Endothelial cell (in vitro differentiated cells): ENCODE data around the gene TEX19. TPM values are rescaled to one million over a fixed set of nuclear protein-coding genes. Genes with fewer than 3 reads are reported as not detected.
"Not testable (repeated sequence)": the region's sequence is repeated elsewhere in the genome, so short reads cannot be mapped to it uniquely, and the experiment has no call there.

ENCODE experiments used
- DNase-seq: peaks from one replicate; pipeline ENCODE4 v3.0.0; 2021; ENCODE audit warnings: low spot score
- H3K27ac Mint-ChIP-seq: one replicate; pipeline ENCODE4 v1.8.0; 2021; ENCODE audit warnings: mixed read lengths, inconsistent platforms; ENCODE audit not compliant: unreplicated experiment
- H3K27me3 Mint-ChIP-seq: one replicate; pipeline ENCODE4 v1.8.0; 2021; ENCODE audit warnings: mild to moderate bottlenecking, moderate library complexity, mixed read lengths, inconsistent platforms; ENCODE audit not compliant: unreplicated experiment
- H3K36me3 Mint-ChIP-seq: one replicate; pipeline ENCODE4 v1.8.0; 2021; ENCODE audit warnings: mild to moderate bottlenecking, low read depth, mixed read lengths, inconsistent platforms; ENCODE audit not compliant: unreplicated experiment
- H3K4me1 Mint-ChIP-seq: one replicate; pipeline ENCODE4 v1.8.0; 2021; ENCODE audit warnings: mild to moderate bottlenecking, mixed read lengths, inconsistent platforms; ENCODE audit not compliant: unreplicated experiment
- H3K4me3 Mint-ChIP-seq: one replicate; pipeline ENCODE4 v1.8.0; 2021; ENCODE audit warnings: mild to moderate bottlenecking, mixed read lengths, inconsistent platforms; ENCODE audit not compliant: unreplicated experiment
- H3K9me3 Mint-ChIP-seq: one replicate; pipeline ENCODE4 v1.8.0; 2021; ENCODE audit warnings: mixed read lengths, inconsistent platforms; ENCODE audit not compliant: unreplicated experiment
- total RNA-seq: library from RNA; stranded (reverse); fragmentation: NEBNext Ultra II Directional; extraction: Animal tissue kit (Norgen Biotek cat#: 25700); gene quantifications from one replicate; pipeline ENCODE4 v1.2.1, GENCODE V29; 2021; ENCODE audit not compliant: unreplicated experiment
- TF ChIP-seq, protein P1 (sequence below): fragments of 200-600 bp; sonication (generic); IDR thresholded peaks from one replicate; pipeline ENCODE4 v1.5.0; 2021; ENCODE audit warnings: antibody characterized with exemption; ENCODE audit not compliant: unreplicated experiment

Gene TEX19
- total RNA-seq, 1 donor from 2014 or later = 0.26 TPM

DNA sequence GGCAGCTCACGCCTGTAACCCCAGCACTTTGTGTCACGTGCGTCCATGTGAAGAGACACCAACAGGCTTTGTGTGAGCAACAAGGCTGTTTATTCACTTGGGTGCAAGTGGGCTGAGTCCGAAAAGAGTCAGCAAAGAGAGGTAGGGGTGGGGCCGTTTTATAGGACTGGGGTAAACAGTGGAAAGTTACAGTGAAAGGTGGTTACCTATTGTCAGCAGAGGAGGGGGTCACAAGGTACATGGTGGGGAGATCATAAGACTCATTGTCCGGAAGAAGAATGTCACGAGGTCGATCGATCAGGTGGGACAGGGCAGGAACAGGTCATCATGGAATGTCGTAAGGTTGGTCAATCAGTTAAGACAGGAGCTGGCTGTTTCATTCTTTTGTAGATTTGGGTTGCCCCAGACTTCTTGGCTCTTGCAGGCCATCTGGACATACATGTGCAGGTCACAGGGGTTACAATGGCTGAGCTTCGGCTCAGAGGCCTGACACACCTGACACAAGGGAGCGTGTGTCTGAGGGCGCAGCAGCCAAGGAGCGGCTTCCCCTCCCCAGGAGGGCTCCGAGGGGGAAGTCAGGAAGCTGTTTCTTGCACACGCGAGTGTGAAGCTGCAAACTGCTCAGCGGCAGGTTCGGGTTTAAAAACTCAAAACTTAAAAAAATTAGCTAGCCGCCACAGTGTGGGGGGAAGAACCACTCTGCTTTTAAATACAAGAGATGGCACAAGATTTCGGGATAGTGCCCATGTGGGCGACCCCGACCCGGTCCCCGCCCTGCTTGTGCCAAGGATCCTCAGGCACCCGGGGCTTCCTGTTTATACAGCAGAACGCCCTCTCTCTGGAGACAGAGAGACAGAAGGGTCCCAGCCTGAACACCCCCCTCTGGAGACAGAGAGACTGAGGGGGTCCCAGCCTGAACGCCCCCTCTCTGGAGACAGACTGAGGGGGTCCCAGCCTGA lies 12.4 kb upstream of the TEX19 start:
- peak overlapping the region; percentile 2 for H3K4me3 Mint-ChIP-seq
- peaks cover 6% of the 10 kb centered on the region for H3K27me3 Mint-ChIP-seq
- peak overlapping the region; percentile 32 for H3K27ac Mint-ChIP-seq
- no peaks in the 10 kb centered on the region for H3K36me3 Mint-ChIP-seq
- TF ChIP-seq, protein P1, sequence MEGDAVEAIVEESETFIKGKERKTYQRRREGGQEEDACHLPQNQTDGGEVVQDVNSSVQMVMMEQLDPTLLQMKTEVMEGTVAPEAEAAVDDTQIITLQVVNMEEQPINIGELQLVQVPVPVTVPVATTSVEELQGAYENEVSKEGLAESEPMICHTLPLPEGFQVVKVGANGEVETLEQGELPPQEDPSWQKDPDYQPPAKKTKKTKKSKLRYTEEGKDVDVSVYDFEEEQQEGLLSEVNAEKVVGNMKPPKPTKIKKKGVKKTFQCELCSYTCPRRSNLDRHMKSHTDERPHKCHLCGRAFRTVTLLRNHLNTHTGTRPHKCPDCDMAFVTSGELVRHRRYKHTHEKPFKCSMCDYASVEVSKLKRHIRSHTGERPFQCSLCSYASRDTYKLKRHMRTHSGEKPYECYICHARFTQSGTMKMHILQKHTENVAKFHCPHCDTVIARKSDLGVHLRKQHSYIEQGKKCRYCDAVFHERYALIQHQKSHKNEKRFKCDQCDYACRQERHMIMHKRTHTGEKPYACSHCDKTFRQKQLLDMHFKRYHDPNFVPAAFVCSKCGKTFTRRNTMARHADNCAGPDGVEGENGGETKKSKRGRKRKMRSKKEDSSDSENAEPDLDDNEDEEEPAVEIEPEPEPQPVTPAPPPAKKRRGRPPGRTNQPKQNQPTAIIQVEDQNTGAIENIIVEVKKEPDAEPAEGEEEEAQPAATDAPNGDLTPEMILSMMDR = no peak
- DNase-seq = no peak
- no peaks in the 10 kb centered on the region for H3K9me3 Mint-ChIP-seq
- H3K4me1 Mint-ChIP-seq = no peaks in the 10 kb centered on the region

DNA sequence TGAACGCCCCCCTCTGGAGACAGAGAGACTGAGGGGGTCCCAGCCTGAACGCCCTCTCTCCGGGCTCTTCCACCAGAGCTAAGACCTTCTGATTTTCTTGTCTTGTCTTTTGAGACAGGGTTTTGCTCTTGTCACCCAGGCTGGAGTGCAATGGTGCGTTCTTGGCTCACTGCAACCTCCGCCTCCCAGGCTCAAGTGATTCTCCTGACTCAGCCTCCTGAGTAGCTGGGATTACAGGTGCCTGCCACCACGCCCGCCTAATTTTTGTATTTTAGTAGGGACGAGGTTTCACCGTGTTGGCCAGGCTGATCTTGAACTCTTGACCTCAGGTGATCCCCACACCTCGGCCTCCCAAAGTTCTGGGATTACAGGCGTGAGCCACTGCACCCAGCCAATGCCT lies 11.1 kb upstream of the TEX19 start:
- H3K4me3 Mint-ChIP-seq, H3K36me3 Mint-ChIP-seq, DNase-seq, H3K27me3 Mint-ChIP-seq, H3K27ac Mint-ChIP-seq, H3K4me1 Mint-ChIP-seq, H3K9me3 Mint-ChIP-seq: not testable (repeated sequence)

DNA sequence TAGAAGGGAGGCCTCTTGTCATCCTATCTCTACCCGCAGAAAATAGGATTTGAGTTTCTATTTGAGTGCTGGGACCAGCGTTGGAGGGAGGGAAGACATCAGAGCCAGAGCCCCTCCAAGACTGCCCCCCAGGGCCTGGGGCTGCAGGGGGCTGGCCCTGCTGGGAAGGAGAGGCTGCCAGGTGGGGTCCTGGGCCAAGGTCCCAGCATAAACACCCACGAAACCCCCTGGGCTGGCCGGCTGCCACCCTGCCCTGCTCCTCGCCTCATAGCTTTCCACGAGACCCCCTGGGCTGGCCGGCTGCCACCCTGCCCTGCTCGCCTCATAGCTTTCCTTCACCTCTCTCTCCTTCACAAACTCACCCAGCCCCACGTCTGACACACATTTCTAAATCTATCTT lies 10.6 kb upstream of the TEX19 start:
- no peaks in the 10 kb centered on the region for H3K9me3 Mint-ChIP-seq
- H3K4me3 Mint-ChIP-seq = no peak overlapping the region
- TF ChIP-seq, protein P1 = no peak
- DNase-seq = no peak
- no peak overlapping the region for H3K27ac Mint-ChIP-seq
- no peaks in the 10 kb centered on the region for H3K4me1 Mint-ChIP-seq
- H3K36me3 Mint-ChIP-seq = no peaks in the 10 kb centered on the region
- peaks cover 6% of the 10 kb centered on the region for H3K27me3 Mint-ChIP-seq

DNA sequence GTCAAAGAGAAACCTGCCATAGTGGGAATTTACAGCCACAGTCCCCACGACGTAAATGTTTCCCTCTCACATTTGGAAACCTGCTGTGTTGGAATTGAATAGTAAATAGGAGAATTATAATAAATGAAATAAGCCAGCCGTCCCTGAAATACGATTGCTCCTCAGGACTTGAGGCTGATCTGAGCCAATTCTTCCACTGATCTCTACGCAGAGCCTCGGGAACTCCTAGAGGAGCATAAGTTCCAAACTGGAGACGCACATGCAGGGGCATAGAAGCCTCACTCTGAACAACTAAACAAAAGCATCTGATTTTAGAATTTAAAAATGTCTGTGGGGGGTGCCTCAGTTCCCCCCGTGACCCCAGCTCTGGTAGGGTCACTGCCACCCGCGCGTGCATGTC lies 10.2 kb upstream of the TEX19 start:
- Mint-ChIP-seq H3K4me3 (no peak overlapping the region), H3K9me3 (no peaks in the 10 kb centered on the region), H3K36me3 (no peaks in the 10 kb centered on the region), H3K27ac (no peak overlapping the region), H3K27me3 (peaks cover 6% of the 10 kb centered on the region), H3K4me1 (no peaks in the 10 kb centered on the region)
- TF ChIP-seq, protein P1 = no peak
- DNase-seq = no peak

DNA sequence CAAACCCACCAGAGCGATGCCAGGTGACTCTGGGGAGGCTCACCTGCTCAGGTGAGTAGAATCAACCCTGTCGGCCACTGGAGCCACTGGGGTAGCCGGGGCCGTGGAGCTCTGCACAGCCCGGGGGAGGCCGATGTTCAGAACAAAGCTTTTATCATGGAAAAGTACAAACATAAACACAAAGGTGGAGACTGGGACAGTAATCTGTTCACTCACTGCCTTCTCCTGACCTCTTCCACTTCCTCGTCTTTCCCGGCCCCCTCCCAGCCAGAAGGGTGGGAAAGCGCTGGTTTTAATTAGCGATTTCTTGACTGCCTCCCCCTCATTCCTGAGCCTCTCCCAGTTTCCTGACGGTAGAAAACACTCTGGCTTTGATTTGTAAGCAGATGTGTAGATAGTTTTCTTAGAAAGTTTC lies 9.8 kb upstream of the TEX19 start:
- Mint-ChIP-seq H3K9me3 (no peaks in the 10 kb centered on the region), H3K36me3 (no peaks in the 10 kb centered on the region), H3K4me1 (no peaks in the 10 kb centered on the region), H3K27me3 (peaks cover 6% of the 10 kb centered on the region), H3K4me3 (no peak overlapping the region), H3K27ac (no peak overlapping the region)
- TF ChIP-seq, protein P1 = no peak
- no peak for DNase-seq
